GM12872 (cell line): ENCODE measurements around the gene SMG7.

ENCODE experiments used
- TF ChIP-seq, protein P1 (sequence below): IDR thresholded peaks from 3 replicates; pipeline ENCODE4 v1.5.1; 2011; ENCODE audit warnings: low read depth, mild to moderate bottlenecking, low read length, moderate library complexity; ENCODE audit not compliant: insufficient read depth

SMG7 gene, protein sequence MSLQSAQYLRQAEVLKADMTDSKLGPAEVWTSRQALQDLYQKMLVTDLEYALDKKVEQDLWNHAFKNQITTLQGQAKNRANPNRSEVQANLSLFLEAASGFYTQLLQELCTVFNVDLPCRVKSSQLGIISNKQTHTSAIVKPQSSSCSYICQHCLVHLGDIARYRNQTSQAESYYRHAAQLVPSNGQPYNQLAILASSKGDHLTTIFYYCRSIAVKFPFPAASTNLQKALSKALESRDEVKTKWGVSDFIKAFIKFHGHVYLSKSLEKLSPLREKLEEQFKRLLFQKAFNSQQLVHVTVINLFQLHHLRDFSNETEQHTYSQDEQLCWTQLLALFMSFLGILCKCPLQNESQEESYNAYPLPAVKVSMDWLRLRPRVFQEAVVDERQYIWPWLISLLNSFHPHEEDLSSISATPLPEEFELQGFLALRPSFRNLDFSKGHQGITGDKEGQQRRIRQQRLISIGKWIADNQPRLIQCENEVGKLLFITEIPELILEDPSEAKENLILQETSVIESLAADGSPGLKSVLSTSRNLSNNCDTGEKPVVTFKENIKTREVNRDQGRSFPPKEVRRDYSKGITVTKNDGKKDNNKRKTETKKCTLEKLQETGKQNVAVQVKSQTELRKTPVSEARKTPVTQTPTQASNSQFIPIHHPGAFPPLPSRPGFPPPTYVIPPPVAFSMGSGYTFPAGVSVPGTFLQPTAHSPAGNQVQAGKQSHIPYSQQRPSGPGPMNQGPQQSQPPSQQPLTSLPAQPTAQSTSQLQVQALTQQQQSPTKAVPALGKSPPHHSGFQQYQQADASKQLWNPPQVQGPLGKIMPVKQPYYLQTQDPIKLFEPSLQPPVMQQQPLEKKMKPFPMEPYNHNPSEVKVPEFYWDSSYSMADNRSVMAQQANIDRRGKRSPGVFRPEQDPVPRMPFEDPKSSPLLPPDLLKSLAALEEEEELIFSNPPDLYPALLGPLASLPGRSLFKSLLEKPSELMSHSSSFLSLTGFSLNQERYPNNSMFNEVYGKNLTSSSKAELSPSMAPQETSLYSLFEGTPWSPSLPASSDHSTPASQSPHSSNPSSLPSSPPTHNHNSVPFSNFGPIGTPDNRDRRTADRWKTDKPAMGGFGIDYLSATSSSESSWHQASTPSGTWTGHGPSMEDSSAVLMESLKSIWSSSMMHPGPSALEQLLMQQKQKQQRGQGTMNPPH

DNA sequence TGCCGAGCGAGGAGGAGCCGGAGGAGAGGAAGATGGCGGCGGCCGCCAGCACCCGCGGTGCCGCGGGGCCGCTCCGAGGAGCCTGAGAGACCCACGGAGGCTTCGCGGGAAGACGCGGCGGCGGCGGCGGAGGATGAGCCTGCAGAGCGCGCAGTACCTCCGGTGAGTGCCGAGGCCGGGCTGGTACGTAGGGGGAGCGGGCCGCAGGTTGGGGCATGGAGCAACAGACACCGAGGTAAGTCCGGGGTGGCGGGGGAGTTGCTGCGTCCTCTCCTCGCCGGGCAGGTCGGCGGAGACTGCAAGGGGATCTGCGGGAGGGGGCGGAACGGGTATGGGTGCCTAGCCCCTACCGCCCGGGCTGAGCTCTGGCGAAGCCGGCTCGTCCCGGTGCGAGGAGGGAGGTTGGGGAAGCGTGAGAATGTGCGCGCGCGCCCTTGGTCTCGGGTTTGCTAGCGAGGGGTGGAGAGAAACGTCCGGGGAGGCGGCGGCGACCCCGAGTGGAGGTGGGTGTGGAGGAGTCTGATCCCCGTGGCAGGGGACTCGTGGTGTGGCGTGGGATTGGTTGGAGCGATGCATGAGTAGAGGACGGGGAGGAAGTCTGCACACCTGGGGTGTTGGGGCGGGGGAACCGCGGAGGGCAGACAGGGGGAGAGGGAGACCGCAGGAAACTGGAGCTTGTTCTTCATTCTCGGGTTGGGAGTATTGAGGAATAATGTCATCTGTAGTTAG lies at the start of gene SMG7:
TSS of gene SMG7 (plus strand) at position 12 of the 729 bp plus-strand sequence. CDS start at position 134, 122 bp downstream.
- TF ChIP-seq, protein P1, sequence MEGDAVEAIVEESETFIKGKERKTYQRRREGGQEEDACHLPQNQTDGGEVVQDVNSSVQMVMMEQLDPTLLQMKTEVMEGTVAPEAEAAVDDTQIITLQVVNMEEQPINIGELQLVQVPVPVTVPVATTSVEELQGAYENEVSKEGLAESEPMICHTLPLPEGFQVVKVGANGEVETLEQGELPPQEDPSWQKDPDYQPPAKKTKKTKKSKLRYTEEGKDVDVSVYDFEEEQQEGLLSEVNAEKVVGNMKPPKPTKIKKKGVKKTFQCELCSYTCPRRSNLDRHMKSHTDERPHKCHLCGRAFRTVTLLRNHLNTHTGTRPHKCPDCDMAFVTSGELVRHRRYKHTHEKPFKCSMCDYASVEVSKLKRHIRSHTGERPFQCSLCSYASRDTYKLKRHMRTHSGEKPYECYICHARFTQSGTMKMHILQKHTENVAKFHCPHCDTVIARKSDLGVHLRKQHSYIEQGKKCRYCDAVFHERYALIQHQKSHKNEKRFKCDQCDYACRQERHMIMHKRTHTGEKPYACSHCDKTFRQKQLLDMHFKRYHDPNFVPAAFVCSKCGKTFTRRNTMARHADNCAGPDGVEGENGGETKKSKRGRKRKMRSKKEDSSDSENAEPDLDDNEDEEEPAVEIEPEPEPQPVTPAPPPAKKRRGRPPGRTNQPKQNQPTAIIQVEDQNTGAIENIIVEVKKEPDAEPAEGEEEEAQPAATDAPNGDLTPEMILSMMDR, result no peak

DNA sequence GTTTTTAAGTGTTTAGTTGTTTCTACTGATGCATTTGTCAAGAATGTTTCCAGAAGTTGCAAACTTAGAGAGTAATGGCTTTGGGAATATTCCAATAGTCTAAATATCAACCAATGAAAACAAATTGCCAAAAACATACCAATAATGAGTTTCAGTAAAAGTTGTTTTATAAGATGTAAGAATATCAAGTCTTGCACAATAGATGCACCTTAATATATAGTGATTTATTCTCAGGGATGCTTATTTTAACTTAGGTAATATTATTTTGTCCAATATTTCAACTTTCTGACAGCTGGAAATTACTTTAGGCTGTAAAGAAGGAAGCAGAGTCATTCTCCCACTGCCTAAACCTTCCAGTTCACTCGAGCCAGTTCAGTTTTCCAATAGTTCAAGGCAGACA lies 48.8 kb upstream of the SMG7 start:
- TF ChIP-seq, protein P1, result no peak

DNA sequence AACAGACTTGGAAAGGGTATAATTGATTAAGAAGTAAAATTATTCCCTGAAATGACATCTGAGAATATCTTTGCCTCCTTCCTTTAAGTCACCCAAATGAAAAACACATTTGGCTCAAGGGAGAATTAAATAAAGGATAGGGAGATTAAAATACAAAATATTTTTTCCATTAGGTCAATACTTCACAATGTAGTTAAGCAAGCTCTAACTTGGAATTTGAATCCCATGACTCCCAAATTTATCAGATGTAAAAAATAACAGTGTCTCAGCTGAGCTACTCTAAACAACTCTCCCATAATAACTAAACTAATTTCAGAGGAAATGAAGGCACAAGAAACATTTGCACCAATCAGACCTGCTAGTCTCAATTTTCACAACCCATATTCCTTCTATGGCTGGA lies 47.6 kb upstream of the SMG7 start:
- TF ChIP-seq, protein P1, result no peak

DNA sequence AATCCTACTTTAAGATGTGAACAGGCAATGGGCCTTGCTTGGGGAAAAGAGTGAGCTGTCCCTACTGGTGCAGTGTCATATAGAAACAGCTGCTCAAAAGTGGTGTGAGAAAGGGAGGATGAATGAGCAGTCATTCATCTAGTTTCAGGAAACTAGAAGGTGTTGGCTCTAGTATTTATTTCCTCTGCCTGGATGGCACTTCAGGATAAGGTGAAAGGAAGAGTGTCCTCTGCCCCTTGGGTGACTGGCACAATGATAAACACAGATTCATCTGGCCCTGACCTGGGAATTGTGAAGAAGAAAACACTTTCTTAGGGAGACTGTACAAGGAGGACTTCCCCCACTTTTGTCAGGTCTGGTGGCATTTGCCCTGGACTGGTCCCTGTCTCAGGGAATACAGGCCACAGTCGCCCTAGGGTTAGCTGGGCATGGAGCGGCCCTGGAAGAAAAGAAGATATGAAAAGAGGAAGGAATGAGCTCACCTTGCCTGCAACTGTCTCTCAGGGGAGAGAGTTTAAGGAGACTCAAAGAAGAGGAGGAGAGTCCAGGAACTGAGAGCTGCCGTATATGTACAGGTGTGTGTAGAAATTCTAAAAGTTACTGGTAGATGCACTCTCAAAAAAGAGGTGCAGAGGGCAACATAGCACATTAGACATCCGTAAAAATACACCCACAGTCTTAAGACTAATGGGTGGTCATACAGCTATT lies 40.3 kb upstream of the SMG7 start:
- TF ChIP-seq, protein P1, result no peak

DNA sequence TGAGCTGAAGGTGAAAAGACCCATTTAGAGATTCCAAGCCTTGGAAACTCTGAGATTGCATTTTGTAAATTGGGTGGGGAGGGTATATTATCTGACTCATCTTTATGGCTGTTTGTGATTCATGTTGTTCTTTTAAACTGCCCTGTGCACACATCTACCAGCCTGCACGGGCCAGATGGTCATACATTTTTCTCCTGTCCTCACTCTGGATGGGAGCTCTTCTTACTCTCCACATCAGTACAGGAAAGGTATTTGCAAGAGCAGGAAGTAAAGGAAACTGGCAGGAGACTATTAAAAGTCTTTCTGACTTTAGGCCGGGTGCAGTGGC lies 39.8 kb upstream of the SMG7 start:
- TF ChIP-seq, protein P1, result no peak

DNA sequence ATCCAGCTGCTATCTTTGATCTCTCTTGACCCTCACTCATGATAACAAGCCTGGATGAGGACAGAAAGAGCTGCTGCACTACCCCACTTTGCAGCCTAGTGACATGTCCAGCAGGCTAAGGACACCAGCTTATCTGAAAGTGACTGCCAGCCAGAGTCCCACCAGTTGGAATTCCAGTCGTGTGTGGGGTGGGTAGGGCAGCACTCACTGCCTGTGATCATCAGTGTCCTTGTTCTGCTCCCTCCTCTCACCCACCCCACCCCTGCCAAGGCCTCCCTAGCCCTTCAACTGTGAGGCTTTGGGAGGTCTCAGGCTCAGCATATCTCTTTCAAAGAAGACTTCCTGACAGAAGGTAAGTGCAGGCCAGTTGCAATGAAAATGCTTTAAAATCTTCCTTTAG lies 38.6 kb upstream of the SMG7 start:
- TF ChIP-seq, protein P1, result no peak
